Measurements from ENCODE around the gene SLC15A4.
A peak's percentile ranks its signal among the peaks of the same experiment; 100 is the strongest.
"Not testable (repeated sequence)": the region's sequence is repeated elsewhere in the genome, so short reads cannot be mapped to it uniquely, and the experiment has no call there.

The SLC15A4 gene

GRCh38 chr12:128823916-128824839, at the start of gene SLC15A4:
Gene SLC15A4 (minus strand): TSS chr12:128823958. CDS start chr12:128823943, 15 bp downstream.
- DNase-seq = peak; percentile 91

GRCh38 chr12:128872303-128872702, 48.5 kb upstream of the SLC15A4 start:
- no peak for DNase-seq

GRCh38 chr12:128871516-128871892, 47.7 kb upstream of the SLC15A4 start:
- DNase-seq = no peak

- DNase-seq = no peak
Measured at GRCh38 chr12:128867466-128867865, 43.7 kb upstream of the SLC15A4 start.

DNA sequence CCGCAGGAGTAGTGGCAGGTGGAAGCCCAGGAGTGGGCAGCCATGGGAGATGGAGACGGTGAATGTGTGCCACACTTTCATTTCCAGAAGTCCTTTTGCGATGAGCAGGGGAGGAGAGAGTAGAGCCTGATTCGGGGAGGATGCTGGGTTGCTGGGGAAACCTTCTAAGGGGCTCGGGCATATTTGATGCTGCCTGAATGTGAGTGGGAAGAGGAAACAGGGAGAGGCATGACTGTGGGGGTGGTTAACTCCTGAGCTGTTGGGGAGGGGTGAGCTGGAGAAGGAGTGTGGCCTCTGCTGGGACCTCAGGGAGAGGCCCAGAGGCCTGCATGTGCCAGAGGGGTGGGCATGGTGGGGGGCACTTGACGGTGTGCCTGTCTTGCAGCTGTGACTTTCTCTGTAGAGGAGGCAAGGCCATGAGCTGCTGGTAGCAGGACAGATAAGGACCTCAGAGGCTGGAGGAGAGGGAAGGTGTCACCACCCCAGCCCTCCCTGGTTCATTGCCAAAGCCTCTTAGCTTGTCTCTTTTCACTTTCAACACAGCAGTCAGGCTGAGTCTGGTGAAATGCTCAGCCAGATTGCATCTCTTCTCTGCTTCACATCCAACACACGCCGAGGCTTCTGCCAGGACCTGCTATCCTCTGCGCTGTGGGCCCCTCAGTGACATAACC, 40.9 kb upstream of the SLC15A4 start:
- DNase-seq = no peak

GRCh38 chr12:128863957-128864356, 40.2 kb upstream of the SLC15A4 start:
- no peak for DNase-seq

DNA sequence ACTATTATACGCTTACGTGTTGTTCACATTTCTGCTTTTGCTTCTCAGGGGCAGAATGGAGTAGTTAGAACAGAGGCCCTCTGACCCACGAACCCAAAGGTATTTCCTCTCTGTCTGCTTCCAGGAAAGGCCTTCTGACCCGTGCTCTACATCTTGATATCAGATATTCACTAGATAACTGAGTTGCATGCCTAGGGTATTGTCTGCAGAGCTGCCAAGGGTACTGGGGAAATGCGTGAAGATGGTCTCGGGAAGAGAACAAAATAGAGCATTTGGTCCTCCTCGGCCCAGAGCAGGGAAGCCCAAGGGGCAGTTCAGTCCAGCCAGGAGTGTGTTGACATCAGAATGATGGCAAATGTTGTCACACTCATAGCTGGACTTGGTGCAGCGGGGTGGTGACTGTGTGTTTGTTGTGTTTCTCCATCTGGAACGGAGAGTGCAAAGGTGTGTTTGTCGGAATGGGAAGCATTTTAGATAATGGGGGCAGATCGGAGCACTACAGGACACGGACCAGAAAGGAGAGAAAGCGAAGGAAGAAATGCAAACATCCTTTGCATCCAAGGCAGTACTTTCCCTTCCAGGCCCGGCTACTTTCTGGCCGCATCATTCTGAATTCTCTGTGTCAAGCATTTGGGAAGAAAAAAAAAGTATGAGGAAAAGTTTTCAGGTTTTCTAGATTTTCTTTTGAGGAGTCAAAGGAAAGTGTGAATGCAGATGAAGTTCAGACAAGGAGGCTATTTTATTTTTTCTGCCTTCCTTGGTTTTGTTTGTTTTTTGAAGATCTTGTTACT, 37.7 kb upstream of the SLC15A4 start:
- DNase-seq = no peak

DNA sequence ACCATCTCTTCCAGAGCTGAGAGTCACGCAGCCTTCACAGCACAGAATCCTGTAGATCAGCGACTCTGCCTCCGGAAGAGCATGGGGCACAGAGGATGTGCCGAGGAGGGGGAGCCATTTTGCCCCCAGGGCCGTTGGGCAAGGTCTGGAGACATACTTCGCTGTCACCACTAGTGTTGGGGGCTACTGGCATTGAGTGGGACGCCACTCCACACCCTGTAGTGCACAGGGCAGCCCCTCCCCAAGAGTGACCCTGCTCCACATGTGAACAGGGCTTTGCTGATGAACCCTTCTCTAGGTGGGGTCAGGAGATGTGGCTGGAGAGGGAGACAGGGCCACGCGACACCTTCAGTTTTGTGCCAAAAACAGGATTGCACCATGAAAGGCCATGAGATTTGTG, 35.6 kb upstream of the SLC15A4 start:
- DNase-seq = no peak

DNA sequence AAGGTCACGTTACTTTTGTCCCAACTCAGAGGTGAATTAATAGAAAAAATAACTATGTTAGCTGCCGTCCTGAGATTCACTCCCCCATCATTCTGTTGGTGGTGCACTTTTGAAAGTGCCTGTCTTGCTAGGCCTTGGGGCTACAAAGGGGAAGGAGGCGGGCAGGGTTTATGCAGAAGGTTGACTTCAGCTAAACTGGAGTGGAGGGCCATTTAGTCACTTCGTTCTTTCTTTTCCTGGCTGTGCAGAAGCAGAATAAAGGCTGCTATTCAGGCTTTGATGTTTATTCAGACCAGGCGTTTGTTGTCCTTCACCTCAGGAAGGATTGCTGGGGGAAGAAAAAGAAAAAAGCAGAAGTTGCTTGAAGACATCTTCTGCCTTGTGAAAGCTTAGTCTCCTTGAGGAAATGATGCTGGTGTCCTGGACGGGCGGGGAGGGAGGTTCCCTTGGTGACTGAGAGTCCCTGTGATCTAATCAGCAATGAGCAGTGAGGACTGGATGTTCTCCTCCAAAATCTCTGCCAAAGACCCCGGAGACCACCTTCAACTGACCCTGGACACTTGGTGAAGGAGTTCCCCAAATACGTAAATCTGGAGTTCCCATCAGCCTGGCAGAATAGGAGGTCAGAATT, 33.5 kb upstream of the SLC15A4 start:
- no peak for DNase-seq

GRCh38 chr12:128856791-128857078, 33.0 kb upstream of the SLC15A4 start:
- DNase-seq = no peak

GRCh38 chr12:128856035-128856790, 32.5 kb upstream of the SLC15A4 start:
- DNase-seq = no peak

- DNase-seq = no peak
Measured at GRCh38 chr12:128853600-128854197, 29.9 kb upstream of the SLC15A4 start.

DNA sequence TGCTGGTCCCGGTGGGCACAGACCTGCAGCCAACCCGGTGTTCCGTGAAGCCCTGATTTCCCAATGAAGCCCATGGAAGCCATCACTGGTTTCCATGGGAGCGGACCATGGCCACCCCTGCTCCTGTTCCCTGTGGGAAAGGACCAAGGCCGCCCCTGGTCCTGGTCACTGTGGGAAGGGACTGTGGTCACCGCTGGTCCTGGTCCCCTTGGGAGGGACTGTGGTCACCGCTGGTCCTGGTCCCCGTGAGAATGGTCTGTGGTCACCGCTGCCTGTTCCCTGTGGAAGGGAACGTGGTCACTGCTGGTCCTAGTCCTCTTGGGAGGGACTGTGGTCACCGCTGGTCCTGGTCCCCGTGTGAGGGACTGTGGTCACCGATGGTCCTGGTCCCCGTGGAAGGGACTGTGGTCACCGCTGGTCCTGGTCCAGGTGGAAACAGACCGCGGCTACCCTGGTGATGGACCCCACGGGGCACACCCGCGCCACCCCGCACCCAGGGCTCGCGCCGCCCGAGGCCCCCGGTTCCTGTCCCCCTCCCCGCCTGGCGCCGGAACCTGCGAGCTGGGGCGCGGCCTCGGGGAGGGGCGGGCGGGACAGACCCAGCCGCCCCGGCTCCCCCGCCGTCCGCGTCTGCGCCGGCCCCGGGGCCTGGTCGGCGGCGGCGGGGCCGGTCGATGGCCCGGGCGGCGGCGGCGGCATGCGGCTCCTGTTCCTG, 29.3 kb upstream of the SLC15A4 start, which contains the start of gene GLT1D1:
TSS of gene GLT1D1 (plus strand) at position 594 of the 715 bp plus-strand sequence. CDS start at position 698, 104 bp downstream.
- DNase-seq = no peak

GRCh38 chr12:128852026-128852698, 28.4 kb upstream of the SLC15A4 start:
- DNase-seq = no peak

- not testable (repeated sequence) for DNase-seq
Measured at GRCh38 chr12:128851429-128851828, 27.7 kb upstream of the SLC15A4 start.

DNA sequence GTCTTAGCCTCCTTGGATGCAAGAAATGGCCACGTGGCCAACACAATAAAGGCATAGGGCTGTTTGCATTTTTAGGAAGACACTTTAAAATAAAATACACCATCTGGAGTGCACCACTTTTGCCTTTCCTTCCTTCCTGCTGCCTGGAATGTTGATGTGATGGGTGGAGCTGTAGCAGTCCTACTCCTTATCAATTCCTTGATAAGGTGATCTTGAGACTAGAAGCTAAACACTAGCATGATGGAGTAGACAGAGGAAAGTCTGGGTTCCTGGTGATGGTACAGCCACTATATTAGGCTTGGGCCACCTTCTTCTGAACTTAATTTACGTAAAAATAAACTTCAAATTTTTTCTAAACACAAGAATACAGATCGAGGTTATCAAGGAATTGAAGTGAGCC, 26.6 kb upstream of the SLC15A4 start:
- DNase-seq = no peak

- not testable (repeated sequence) for DNase-seq
Measured at GRCh38 chr12:128849806-128850205, 26.0 kb upstream of the SLC15A4 start.

GRCh38 chr12:128848371-128848770, 24.6 kb upstream of the SLC15A4 start:
- no peak for DNase-seq

- DNase-seq = not testable (repeated sequence)
Measured at GRCh38 chr12:128846671-128847070, 22.9 kb upstream of the SLC15A4 start.

DNA sequence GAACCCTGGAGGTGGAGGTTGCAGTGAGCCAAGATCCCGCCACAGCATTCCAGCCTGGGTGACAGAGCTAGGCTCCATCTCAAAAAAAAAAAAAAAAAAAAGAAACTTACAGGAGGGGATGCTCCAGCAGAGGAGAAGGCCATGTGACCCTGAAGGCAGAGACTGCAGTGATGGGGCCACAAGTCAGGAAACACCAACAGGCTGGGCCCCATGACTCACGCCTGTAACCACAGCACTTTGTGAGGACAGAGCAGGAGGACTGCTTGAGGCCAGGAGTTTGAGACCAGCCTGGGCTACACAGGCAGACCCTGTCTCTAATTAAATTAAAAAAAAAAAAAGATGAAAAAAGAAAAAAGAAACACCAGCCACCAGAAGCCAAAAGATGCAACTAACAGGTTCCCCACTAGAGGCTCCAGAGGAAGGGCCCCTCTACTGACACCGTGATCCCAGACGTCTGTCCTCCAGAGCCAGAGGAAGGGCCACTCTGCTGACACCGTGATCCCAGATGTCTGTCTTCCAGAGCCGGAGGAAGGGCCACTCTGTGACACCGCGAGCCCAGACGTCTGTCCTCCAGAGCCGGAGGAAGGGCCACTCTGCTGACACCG, 20.4 kb upstream of the SLC15A4 start:
- DNase-seq = no peak

Data from NCI-H2081 treated with DMSO at 0.1 percent for 48 hours (cell line).